ENCODE results near the gene TDRD3. TPM values are rescaled to one million over a fixed set of nuclear protein-coding genes. Genes with fewer than 3 reads are reported as not detected.

Gene TDRD3
- total RNA-seq, 3 donors from 2014 or later = 27.1 to 40.7 (median 39.8) TPM

DNA sequence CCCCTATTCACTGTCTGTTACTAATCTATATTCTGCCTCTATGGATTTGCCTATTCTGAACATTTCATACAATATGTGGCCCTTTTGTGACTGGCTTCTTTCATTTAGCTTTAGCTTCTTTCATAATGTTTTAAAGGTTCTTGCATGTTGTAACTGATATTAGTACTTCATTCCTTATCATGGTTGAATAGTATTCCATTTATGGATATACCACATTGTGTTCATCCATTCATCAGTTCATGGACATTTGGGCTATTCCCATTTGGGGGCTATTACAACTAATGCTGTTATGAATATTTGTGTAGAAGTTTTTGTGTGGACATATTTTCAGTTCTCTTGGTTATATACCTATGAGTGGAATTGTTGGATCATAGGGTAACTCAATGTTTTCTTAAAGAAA lies 44.4 kb upstream of the TDRD3 start:
- DNase-seq (no peak), ATAC-seq (no peak)
- TF ChIP-seq, protein P1, sequence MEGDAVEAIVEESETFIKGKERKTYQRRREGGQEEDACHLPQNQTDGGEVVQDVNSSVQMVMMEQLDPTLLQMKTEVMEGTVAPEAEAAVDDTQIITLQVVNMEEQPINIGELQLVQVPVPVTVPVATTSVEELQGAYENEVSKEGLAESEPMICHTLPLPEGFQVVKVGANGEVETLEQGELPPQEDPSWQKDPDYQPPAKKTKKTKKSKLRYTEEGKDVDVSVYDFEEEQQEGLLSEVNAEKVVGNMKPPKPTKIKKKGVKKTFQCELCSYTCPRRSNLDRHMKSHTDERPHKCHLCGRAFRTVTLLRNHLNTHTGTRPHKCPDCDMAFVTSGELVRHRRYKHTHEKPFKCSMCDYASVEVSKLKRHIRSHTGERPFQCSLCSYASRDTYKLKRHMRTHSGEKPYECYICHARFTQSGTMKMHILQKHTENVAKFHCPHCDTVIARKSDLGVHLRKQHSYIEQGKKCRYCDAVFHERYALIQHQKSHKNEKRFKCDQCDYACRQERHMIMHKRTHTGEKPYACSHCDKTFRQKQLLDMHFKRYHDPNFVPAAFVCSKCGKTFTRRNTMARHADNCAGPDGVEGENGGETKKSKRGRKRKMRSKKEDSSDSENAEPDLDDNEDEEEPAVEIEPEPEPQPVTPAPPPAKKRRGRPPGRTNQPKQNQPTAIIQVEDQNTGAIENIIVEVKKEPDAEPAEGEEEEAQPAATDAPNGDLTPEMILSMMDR (IDR thresholded peaks at IDR 0.05) = no peak
- H3K4me3 ChIP-seq = no peak overlapping the region
- H3K9me3 ChIP-seq = no peaks in the 10 kb centered on the region
- H3K36me3 ChIP-seq (ENCODE audit: low read depth) = no peaks in the 10 kb centered on the region
- intact Hi-C loops (cut with DNase I, micrococcal nuclease) = no loop called here
- H3K4me1 ChIP-seq (ENCODE audit: low read depth) = no peaks in the 10 kb centered on the region

DNA sequence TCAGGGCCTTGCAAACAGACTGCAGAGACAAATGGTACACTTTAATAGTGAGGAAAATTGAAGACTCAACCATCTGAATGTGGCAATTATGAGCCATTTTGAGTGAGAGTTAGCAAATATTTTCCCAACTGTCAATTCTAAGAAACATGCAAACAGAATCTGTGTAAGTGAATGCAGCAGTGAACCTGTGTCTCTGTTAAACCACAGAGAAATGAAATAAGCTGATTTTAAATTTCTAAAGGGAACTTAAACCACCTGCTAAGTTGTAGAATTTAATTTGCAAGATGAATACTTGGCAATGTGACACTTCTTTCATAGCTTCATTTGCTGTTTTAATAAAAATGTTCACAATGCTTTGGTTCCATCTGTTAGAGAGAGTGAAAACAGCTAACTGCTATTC lies 42.0 kb upstream of the TDRD3 start:
- H3K9me3 ChIP-seq = no peaks in the 10 kb centered on the region
- intact Hi-C loops (cut with DNase I, micrococcal nuclease) = no loop called here

DNA sequence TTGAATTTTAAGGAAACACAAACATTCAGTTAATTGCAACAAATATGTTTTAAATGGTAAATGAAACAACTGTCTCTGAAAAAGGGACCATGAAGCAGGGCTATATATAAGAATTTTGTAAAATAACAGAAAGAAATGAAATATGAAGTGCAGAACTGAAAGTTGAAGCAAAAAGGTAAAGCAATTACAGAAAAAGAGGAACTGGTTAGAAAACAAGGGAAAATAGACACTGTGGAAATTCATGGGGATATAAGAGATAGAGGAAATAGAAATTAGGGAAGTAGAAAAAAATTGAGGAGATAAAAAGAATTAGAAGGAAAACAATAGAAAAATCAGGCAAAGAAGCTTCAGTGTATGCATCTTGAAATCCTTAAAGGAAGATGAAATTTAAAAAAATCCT lies 40.0 kb upstream of the TDRD3 start:
- TF ChIP-seq, protein P1 (IDR thresholded peaks at IDR 0.05) = no peak
- H3K9me3 ChIP-seq = no peaks in the 10 kb centered on the region
- H3K4me1 ChIP-seq (ENCODE audit: low read depth) = no peaks in the 10 kb centered on the region
- no peaks in the 10 kb centered on the region for H3K36me3 ChIP-seq (ENCODE audit: low read depth)
- ATAC-seq (no peak), DNase-seq (no peak)
- no peak overlapping the region for H3K4me3 ChIP-seq
- intact Hi-C loops (cut with DNase I, micrococcal nuclease) = no loop called here

More for the DNA sequence above, 42.0 kb upstream of the TDRD3 start:
- Histone ChIP-seq H3K4me1 (ENCODE audit: low read depth) (no peaks in the 10 kb centered on the region), H3K36me3 (ENCODE audit: low read depth) (no peaks in the 10 kb centered on the region), H3K4me3 (no peak overlapping the region)
- TF ChIP-seq, protein P1 (IDR thresholded peaks at IDR 0.05) = no peak
- no peak for ATAC-seq
- DNase-seq = no peak

DNA sequence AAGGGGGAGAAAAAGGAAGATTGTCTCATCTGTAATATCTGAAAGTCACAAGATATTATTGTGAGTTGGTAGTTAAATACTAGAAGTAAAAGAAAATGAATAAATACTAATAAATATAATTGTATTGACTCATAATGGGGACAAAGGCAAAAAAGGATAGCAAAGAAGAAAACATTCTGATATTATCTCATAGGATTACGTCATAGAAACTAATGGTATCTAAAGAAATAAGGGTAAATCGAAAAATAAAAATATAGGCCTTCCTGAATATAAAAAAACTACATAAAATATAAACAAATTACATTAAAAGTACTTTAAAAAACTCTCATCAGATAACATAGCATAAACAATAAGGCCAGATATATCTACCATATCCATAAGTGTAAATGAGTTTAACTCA lies 38.6 kb upstream of the TDRD3 start:
- no peak overlapping the region for H3K4me3 ChIP-seq
- no peaks in the 10 kb centered on the region for H3K9me3 ChIP-seq
- no peak for ATAC-seq
- H3K36me3 ChIP-seq (ENCODE audit: low read depth) = no peaks in the 10 kb centered on the region
- TF ChIP-seq, protein P1 (IDR thresholded peaks at IDR 0.05) = no peak
- DNase-seq = no peak
- intact Hi-C loops (cut with DNase I, micrococcal nuclease) = no loop called here
- no peaks in the 10 kb centered on the region for H3K4me1 ChIP-seq (ENCODE audit: low read depth)

DNA sequence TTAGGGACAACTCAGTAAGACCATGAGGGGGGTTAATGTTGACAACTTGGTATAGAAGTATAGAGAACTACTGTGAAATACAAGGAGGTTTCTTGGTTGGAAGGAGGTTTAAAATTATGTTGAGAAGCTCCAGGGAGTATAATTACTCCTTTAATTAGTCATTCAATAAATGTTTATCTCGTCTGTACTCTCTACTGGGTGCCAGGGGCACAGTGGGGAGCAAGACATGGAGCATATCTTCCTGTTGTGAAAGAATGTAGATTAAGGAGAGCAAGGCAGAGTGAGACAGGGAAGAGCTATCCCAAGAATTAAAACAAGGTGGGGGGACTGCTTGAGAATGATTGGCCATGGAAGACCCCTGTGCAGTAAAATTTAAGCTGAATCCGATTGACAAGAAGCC lies 33.7 kb upstream of the TDRD3 start:
- Histone ChIP-seq H3K36me3 (ENCODE audit: low read depth) (no peaks in the 10 kb centered on the region), H3K9me3 (no peaks in the 10 kb centered on the region), H3K4me1 (ENCODE audit: low read depth) (no peaks in the 10 kb centered on the region), H3K4me3 (no peak overlapping the region)
- ATAC-seq = no peak
- intact Hi-C loops (cut with DNase I, micrococcal nuclease) = no loop called here
- TF ChIP-seq, protein P1 (IDR thresholded peaks at IDR 0.05) = no peak
- no peak for DNase-seq

DNA sequence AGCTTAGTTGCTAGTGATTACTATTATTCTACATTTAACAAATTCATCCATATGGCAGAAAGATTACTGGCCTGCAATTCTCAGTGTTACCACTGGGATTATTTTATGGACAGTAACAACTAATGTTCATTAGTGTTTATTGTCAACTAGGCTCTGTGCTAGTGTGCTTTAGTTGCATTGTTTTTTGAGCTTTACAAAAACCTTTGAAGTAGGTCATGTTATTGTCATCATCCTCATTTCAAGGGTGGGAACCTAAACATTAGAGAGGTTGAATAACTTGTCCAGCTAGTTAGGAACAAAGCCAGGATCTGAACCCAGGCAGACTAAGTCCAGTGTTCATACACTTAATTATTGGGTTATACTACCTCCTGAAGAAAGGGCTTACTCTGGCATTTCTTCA lies 27.8 kb upstream of the TDRD3 start:
- Histone ChIP-seq H3K9me3 (no peaks in the 10 kb centered on the region), H3K36me3 (ENCODE audit: low read depth) (no peaks in the 10 kb centered on the region), H3K4me3 (no peak overlapping the region), H3K4me1 (ENCODE audit: low read depth) (no peaks in the 10 kb centered on the region)
- TF ChIP-seq, protein P1 (IDR thresholded peaks at IDR 0.05) = no peak
- ATAC-seq (no peak), DNase-seq (no peak)
- intact Hi-C loops (cut with DNase I, micrococcal nuclease) = no loop called here

Data from mucosa of descending colon (tissue), 3 donors.